HFFc6 (cell line): ENCODE data around the gene MANSC4. TPM values are rescaled to one million over a fixed set of nuclear protein-coding genes. Genes with fewer than 3 reads are reported as not detected.

Experiments used
- DNase-seq: peaks from one replicate; pipeline ENCODE4 v3.0.0-alpha.2; 2018
- H3K27ac Mint-ChIP-seq: 2 replicates; pipeline ENCODE4 v1.8.0; 2020; ENCODE audit warnings: mild to moderate bottlenecking, mixed read lengths
- H3K27me3 Mint-ChIP-seq: 2 replicates; pipeline ENCODE4 v1.8.0; 2021; ENCODE audit warnings: mild to moderate bottlenecking, moderate library complexity, mixed read lengths; ENCODE audit not compliant: insufficient read depth
- H3K36me3 Mint-ChIP-seq: 2 replicates; pipeline ENCODE4 v1.8.0; 2021; ENCODE audit warnings: low read depth, mixed read lengths
- H3K4me1 Mint-ChIP-seq: 2 replicates; pipeline ENCODE4 v1.8.0; 2020; ENCODE audit warnings: low read depth, mixed read lengths
- H3K4me3 Mint-ChIP-seq: 2 replicates; pipeline ENCODE4 v1.8.0; 2020; ENCODE audit warnings: mild to moderate bottlenecking, moderate library complexity, mixed read lengths
- H3K9me3 Mint-ChIP-seq: 2 replicates; pipeline ENCODE4 v1.8.0; 2020; ENCODE audit warnings: mild to moderate bottlenecking, mixed read lengths
- long read RNA-seq: library from polyadenylated mRNA; unstranded; transcript quantifications from one replicate; pipeline ENCODE4 v2.0.0, GENCODE V29; 2019
- total RNA-seq, 6 experiments: library from RNA; stranded (reverse); fragmentation: NEBNext Ultra II Directional; extraction: Animal tissue kit (Norgen Biotek cat#: 25700); gene quantifications; 2 replicates in 1 of 6; 3 replicates in 5 of 6; pipeline ENCODE4 v1.2.3, GENCODE V29; 2021
- TF ChIP-seq, protein P1 (sequence below): fragments of 200-600 bp; sonication (generic); IDR thresholded peaks from 2 replicates; pipeline ENCODE4 v1.5.0; 2021; ENCODE audit warnings: antibody characterized with exemption, mild to moderate bottlenecking

Gene MANSC4
- not detected for total RNA-seq
- long read RNA-seq = 0 reads

- Mint-ChIP-seq H3K4me3 (peak within 1 kb of the TSS; percentile 95), H3K27me3 (peaks cover 1% of the 10 kb centered on the region; the same call in 1 of the 2 replicates), H3K4me1 (peaks cover 41% of the 10 kb centered on the region), H3K36me3 (peaks cover 22% of the 10 kb centered on the region), H3K27ac (peak within 1 kb of the TSS; percentile 97), H3K9me3 (no peaks in the 10 kb centered on the region)
- DNase-seq = peak; percentile 66
- TF ChIP-seq, protein P1, sequence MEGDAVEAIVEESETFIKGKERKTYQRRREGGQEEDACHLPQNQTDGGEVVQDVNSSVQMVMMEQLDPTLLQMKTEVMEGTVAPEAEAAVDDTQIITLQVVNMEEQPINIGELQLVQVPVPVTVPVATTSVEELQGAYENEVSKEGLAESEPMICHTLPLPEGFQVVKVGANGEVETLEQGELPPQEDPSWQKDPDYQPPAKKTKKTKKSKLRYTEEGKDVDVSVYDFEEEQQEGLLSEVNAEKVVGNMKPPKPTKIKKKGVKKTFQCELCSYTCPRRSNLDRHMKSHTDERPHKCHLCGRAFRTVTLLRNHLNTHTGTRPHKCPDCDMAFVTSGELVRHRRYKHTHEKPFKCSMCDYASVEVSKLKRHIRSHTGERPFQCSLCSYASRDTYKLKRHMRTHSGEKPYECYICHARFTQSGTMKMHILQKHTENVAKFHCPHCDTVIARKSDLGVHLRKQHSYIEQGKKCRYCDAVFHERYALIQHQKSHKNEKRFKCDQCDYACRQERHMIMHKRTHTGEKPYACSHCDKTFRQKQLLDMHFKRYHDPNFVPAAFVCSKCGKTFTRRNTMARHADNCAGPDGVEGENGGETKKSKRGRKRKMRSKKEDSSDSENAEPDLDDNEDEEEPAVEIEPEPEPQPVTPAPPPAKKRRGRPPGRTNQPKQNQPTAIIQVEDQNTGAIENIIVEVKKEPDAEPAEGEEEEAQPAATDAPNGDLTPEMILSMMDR = peak; percentile 25; the same call in 1 of the 2 replicates
Measured at GRCh38 chr12:27779920-27780611, at the start of gene MANSC4, which contains the start of gene KLHL42. Gene MANSC4 (minus strand): TSS chr12:27780236. CDS start chr12:27771276, 8,960 bp downstream. Gene KLHL42 (plus strand): TSS chr12:27780233. CDS start chr12:27780331, 98 bp downstream.

GRCh38 chr12:27828196-27828595 is 48.2 kb upstream of the MANSC4 start:
- peaks cover 22% of the 10 kb centered on the region for H3K4me1 Mint-ChIP-seq
- H3K9me3 Mint-ChIP-seq = no peaks in the 10 kb centered on the region
- DNase-seq = peak; percentile 13
- TF ChIP-seq, protein P1 = no peak
- no peaks in the 10 kb centered on the region for H3K27me3 Mint-ChIP-seq
- no peak overlapping the region for H3K27ac Mint-ChIP-seq
- H3K36me3 Mint-ChIP-seq = no peaks in the 10 kb centered on the region
- H3K4me3 Mint-ChIP-seq = no peak overlapping the region

GRCh38 chr12:27826076-27826475 is 46.0 kb upstream of the MANSC4 start:
- H3K4me1 Mint-ChIP-seq = peaks cover 43% of the 10 kb centered on the region
- no peaks in the 10 kb centered on the region for H3K36me3 Mint-ChIP-seq
- peak; percentile 24 for DNase-seq

DNA sequence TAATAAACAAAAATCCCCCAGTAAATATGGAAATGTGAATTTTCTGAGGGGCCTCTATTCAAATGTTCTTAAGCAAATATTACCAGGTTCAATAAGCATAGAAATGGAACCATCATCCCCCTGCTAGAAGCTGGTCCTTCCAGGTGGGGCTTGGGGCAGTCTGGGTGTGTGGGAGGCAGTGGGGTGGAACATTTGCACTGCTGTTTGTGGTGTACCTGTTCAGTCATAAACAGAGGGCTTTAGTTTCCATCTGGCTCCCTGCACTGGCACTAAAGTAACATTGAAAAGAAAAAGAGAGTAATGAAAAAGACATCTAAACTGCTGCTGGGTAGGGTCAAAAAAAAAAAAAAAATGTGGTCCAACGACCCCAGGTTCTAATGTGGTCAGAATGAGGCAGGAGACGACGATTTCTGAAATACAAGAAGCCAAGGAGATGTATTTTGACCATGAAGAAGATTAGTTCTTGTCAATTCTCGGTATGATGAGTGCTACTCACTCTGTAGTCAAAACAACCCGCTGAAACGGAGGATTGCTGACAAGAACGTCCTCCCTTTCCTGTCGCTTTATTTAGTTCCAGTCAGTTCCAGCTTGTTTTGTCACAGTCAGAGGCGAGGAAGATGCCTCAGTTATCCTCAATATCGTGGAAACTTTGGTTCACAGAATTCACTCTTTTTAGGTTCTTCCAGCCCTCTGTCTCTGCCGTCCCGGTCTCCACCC is 44.2 kb upstream of the MANSC4 start:
- Mint-ChIP-seq H3K9me3 (no peaks in the 10 kb centered on the region), H3K27ac (no peak overlapping the region), H3K4me1 (peaks cover 49% of the 10 kb centered on the region), H3K4me3 (no peak overlapping the region), H3K36me3 (no peaks in the 10 kb centered on the region), H3K27me3 (peaks cover 2% of the 10 kb centered on the region; the same call in 1 of the 2 replicates)
- DNase-seq = no peak
- TF ChIP-seq, protein P1 = no peak

More at GRCh38 chr12:27826076-27826475, 46.0 kb upstream of the MANSC4 start:
- Mint-ChIP-seq H3K27me3 (no peaks in the 10 kb centered on the region), H3K4me3 (no peak overlapping the region), H3K27ac (no peak overlapping the region), H3K9me3 (no peaks in the 10 kb centered on the region)
- TF ChIP-seq, protein P1 = no peak

DNA sequence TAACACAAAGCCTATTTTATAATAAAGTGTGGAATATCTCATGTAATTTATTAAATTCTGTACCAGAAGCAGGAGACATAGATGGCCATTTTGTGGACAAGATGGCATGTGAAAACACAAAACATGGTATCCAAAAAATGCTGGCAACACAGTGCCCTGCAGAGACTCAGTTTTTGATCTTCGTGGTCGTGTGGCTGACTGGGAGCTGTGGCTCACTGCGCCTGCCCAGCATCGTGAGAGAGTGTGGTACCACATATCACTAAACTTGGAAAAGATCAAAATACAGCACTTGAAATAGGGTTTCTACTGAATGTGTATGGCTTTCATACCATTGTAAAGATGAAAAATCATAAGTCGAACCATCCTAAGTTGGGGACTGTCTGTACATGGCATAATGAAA is 43.0 kb upstream of the MANSC4 start:
- H3K27me3 Mint-ChIP-seq = peaks cover 2% of the 10 kb centered on the region; the same call in 1 of the 2 replicates
- DNase-seq = no peak
- H3K27ac Mint-ChIP-seq = no peak overlapping the region
- no peak overlapping the region for H3K4me3 Mint-ChIP-seq
- no peaks in the 10 kb centered on the region for H3K36me3 Mint-ChIP-seq
- TF ChIP-seq, protein P1 = no peak
- peaks cover 40% of the 10 kb centered on the region for H3K4me1 Mint-ChIP-seq
- H3K9me3 Mint-ChIP-seq = no peaks in the 10 kb centered on the region
